Endodermal cell (in vitro differentiated cells): ENCODE measurements around the gene DENND1A. TPM values are rescaled to one million over a fixed set of nuclear protein-coding genes. Genes with fewer than 3 reads are reported as not detected.

Source experiments
- DNase-seq: peaks from one replicate; pipeline ENCODE4 v3.0.0-alpha.2; 2017
- H3K27ac ChIP-seq: 2 replicates; pipeline ENCODE4 v1.5.1; 2013; ENCODE audit warnings: mild to moderate bottlenecking, low read depth, low read length, moderate library complexity
- H3K27me3 ChIP-seq: 2 replicates; pipeline ENCODE4 v1.6.1; 2013; ENCODE audit warnings: mild to moderate bottlenecking, low read length, moderate library complexity; ENCODE audit not compliant: insufficient read depth, control insufficient read depth, poor library complexity, severe bottlenecking
- H3K36me3 ChIP-seq: 2 replicates; pipeline ENCODE4 v1.7.0; 2013; ENCODE audit warnings: mild to moderate bottlenecking, low read length, moderate library complexity; ENCODE audit not compliant: control insufficient read depth, insufficient read depth
- H3K4me1 ChIP-seq: one replicate; pipeline ENCODE4 v1.7.0; 2013; ENCODE audit warnings: low read length; ENCODE audit not compliant: control insufficient read depth, insufficient read depth
- H3K4me3 ChIP-seq: 2 replicates; pipeline ENCODE4 v1.5.1; 2013; ENCODE audit warnings: mild to moderate bottlenecking, low read length, moderate library complexity
- H3K9ac ChIP-seq: 2 replicates; pipeline ENCODE4 v1.6.1; 2013; ENCODE audit warnings: mild to moderate bottlenecking, low read length, moderate library complexity; ENCODE audit not compliant: poor library complexity, severe bottlenecking; ENCODE audit errors: extremely low read depth
- H3K9me3 ChIP-seq: 2 replicates; pipeline ENCODE4 v1.6.1; 2013; ENCODE audit warnings: mild to moderate bottlenecking, low read length, moderate library complexity; ENCODE audit not compliant: control insufficient read depth
- H3K27ac Mint-ChIP-seq: 2 replicates; pipeline ENCODE4 v1.8.0; 2020; ENCODE audit warnings: mixed read lengths
- H3K27me3 Mint-ChIP-seq: 2 replicates; pipeline ENCODE4 v1.8.0; 2021; ENCODE audit warnings: mild to moderate bottlenecking, mixed read lengths; ENCODE audit not compliant: insufficient read depth
- H3K36me3 Mint-ChIP-seq: 2 replicates; pipeline ENCODE4 v1.8.0; 2020; ENCODE audit warnings: low read depth, mixed read lengths
- H3K4me1 Mint-ChIP-seq: 2 replicates; pipeline ENCODE4 v1.8.0; 2020; ENCODE audit warnings: mixed read lengths
- H3K4me3 Mint-ChIP-seq: 2 replicates; pipeline ENCODE4 v1.8.0; 2020; ENCODE audit warnings: mild to moderate bottlenecking, moderate library complexity, mixed read lengths
- H3K9me3 Mint-ChIP-seq: 2 replicates; pipeline ENCODE4 v1.8.0; 2020; ENCODE audit warnings: mild to moderate bottlenecking, mixed read lengths
- CTCF ChIP-seq: fragments of 200-600 bp; sonication (generic); conservative IDR thresholded peaks from 2 replicates; pipeline ENCODE4 v1.5.0; 2021; ENCODE audit warnings: antibody characterized with exemption, mild to moderate bottlenecking
- WGBS, 2 experiments: methylation state at CpG; one replicate each; pipeline versions ENCODE4 v1.1.5 to v1.1.7; 2013; ENCODE audit warnings: missing lambda C conversion rate in 2 of 2, mixed read lengths in 1 of 2; ENCODE audit not compliant: insufficient coverage in 1 of 2, insufficient read length in 1 of 2; 5-methylcytosine and 5-hydroxymethylcytosine counted together
- total RNA-seq, 2 donors: library from RNA; stranded (reverse); fragmentation: NEBNext Ultra II Directional in 1 of 2; extraction: Animal tissue kit (Norgen Biotek cat#: 25700) in 1 of 2; gene quantifications; 2 replicates in 1 of 2; 3 replicates in 1 of 2; pipeline ENCODE4 v1.2.1, GENCODE V29; 2021

DENND1A gene
- total RNA-seq, 2 donors from 2014 or later: 29.5 to 38.4 TPM

- Histone ChIP-seq H3K27me3 (no peaks in the 10 kb centered on the region), H3K4me1 (no peaks in the 10 kb centered on the region), H3K4me3 (no peak overlapping the region), H3K36me3 (no peaks in the 10 kb centered on the region), H3K9ac (no peak overlapping the region), H3K9me3 (no peaks in the 10 kb centered on the region), H3K27ac (no peak overlapping the region)
- TF ChIP-seq CTCF: no peak
- 86% methylated on average over 12 to 15 of the region's 15 CpGs for WGBS, 2 experiments
- peak overlapping the region; percentile 78 for H3K27ac Mint-ChIP-seq
- no peaks in the 10 kb centered on the region for H3K9me3 Mint-ChIP-seq
- H3K36me3 Mint-ChIP-seq: no peaks in the 10 kb centered on the region
- no peak overlapping the region for H3K4me3 Mint-ChIP-seq
- H3K27me3 Mint-ChIP-seq: no peaks in the 10 kb centered on the region
- H3K4me1 Mint-ChIP-seq: peaks cover 28% of the 10 kb centered on the region
- no peak for DNase-seq
Observed at GRCh38 chr9:123470121-123470782, 459.7 kb downstream of the DENND1A start.

- DNase-seq: no peak
- Histone ChIP-seq H3K27ac (peak overlapping the region; percentile 42), H3K4me1 (no peaks in the 10 kb centered on the region), H3K9ac (no peak overlapping the region), H3K36me3 (no peaks in the 10 kb centered on the region), H3K9me3 (no peaks in the 10 kb centered on the region), H3K4me3 (no peak overlapping the region), H3K27me3 (no peaks in the 10 kb centered on the region)
- H3K27me3 Mint-ChIP-seq: no peaks in the 10 kb centered on the region
- no peaks in the 10 kb centered on the region for H3K9me3 Mint-ChIP-seq
- peaks cover 28% of the 10 kb centered on the region for H3K4me1 Mint-ChIP-seq
- TF ChIP-seq CTCF: no peak
- no peaks in the 10 kb centered on the region for H3K36me3 Mint-ChIP-seq
- 92% methylated on average over 11 to 13 of the region's 13 CpGs for WGBS, 2 experiments
- no peak overlapping the region for H3K4me3 Mint-ChIP-seq
- H3K27ac Mint-ChIP-seq: peak overlapping the region; percentile 19
Observed at GRCh38 chr9:123469282-123469681, 460.6 kb downstream of the DENND1A start.

- H3K4me1 Mint-ChIP-seq: peaks cover 28% of the 10 kb centered on the region
- Histone ChIP-seq H3K27me3 (no peaks in the 10 kb centered on the region), H3K4me1 (no peaks in the 10 kb centered on the region), H3K4me3 (no peak overlapping the region), H3K9ac (no peak overlapping the region), H3K36me3 (no peaks in the 10 kb centered on the region), H3K27ac (no peak overlapping the region), H3K9me3 (no peaks in the 10 kb centered on the region)
- peak overlapping the region; percentile 64 for H3K27ac Mint-ChIP-seq
- H3K9me3 Mint-ChIP-seq: no peaks in the 10 kb centered on the region
- DNase-seq: no peak
- WGBS, 2 experiments: 91 to 93% methylated on average over 3 to 5 of the region's 5 CpGs
- TF ChIP-seq CTCF: no peak
- no peak overlapping the region for H3K4me3 Mint-ChIP-seq
- no peaks in the 10 kb centered on the region for H3K36me3 Mint-ChIP-seq
- no peaks in the 10 kb centered on the region for H3K27me3 Mint-ChIP-seq
Observed at GRCh38 chr9:123468541-123468940, 461.4 kb downstream of the DENND1A start.
